Trophoblast cell (in vitro differentiated cells and primary cell): ENCODE data around the gene ADCY5.
A peak's percentile ranks its signal among the peaks of the same experiment; 100 is the strongest.

Experiments used
- DNase-seq, 2 donors: peaks; one replicate each; pipeline ENCODE4 v3.0.0-alpha.2; 2016
- H2AFZ ChIP-seq: 2 replicates; pipeline ENCODE4 v1.6.1; 2013; ENCODE audit warnings: low read length, moderate library complexity, mild to moderate bottlenecking; ENCODE audit not compliant: insufficient read depth, poor library complexity
- H2AK5ac ChIP-seq: 2 replicates; pipeline ENCODE4 v1.6.1; 2013; ENCODE audit warnings: mild to moderate bottlenecking, low read length
- H2BK120ac ChIP-seq: 2 replicates; pipeline ENCODE4 v1.6.1; 2013; ENCODE audit warnings: low read length, mild to moderate bottlenecking, moderate library complexity; ENCODE audit not compliant: insufficient read depth, poor library complexity
- H2BK12ac ChIP-seq: 2 replicates; pipeline ENCODE4 v1.6.1; 2013; ENCODE audit warnings: mild to moderate bottlenecking, low read length, moderate library complexity
- H2BK5ac ChIP-seq: 2 replicates; pipeline ENCODE4 v1.6.1; 2013; ENCODE audit warnings: low read length, low read depth, moderate library complexity, mild to moderate bottlenecking; ENCODE audit not compliant: poor library complexity
- H3K14ac ChIP-seq: 2 replicates; pipeline ENCODE4 v1.6.1; 2013; ENCODE audit warnings: mild to moderate bottlenecking, low read length
- H3K18ac ChIP-seq: 2 replicates; pipeline ENCODE4 v1.6.1; 2013; ENCODE audit warnings: mild to moderate bottlenecking, low read length
- H3K23ac ChIP-seq: 2 replicates; pipeline ENCODE4 v1.6.1; 2013; ENCODE audit warnings: low read length
- H3K27ac ChIP-seq: 2 replicates; pipeline ENCODE4 v1.5.1; 2013; ENCODE audit warnings: low read depth, mild to moderate bottlenecking, inconsistent platforms, low read length, moderate library complexity
- H3K27me3 ChIP-seq: 2 replicates; pipeline ENCODE4 v1.6.1; 2013; ENCODE audit warnings: inconsistent platforms, mild to moderate bottlenecking, low read length, moderate library complexity; ENCODE audit not compliant: insufficient read depth
- H3K36me3 ChIP-seq, 2 experiments: 1 replicate in 1 of 2; 2 replicates in 1 of 2; pipeline ENCODE4 v1.6.1; 2013; ENCODE audit warnings: low read length in 2 of 2, mild to moderate bottlenecking in 2 of 2, moderate library complexity in 1 of 2; ENCODE audit not compliant: insufficient read depth in 2 of 2, control insufficient read depth in 1 of 2
- H3K4ac ChIP-seq: 2 replicates; pipeline ENCODE4 v1.6.1; 2013; ENCODE audit warnings: low read depth, mild to moderate bottlenecking, low read length, moderate library complexity
- H3K4me1 ChIP-seq, 2 experiments: 1 replicate in 1 of 2; 2 replicates in 1 of 2; pipeline ENCODE4 v1.6.1; 2013; ENCODE audit warnings: low read length in 2 of 2, mild to moderate bottlenecking in 2 of 2, moderate library complexity in 1 of 2; ENCODE audit not compliant: insufficient read depth in 2 of 2, control insufficient read depth in 1 of 2
- H3K4me2 ChIP-seq: 2 replicates; pipeline ENCODE4 v1.6.1; 2013; ENCODE audit warnings: inconsistent platforms, mild to moderate bottlenecking, low read length, moderate library complexity
- H3K4me3 ChIP-seq: 2 replicates; pipeline ENCODE4 v1.5.1; 2013; ENCODE audit warnings: mild to moderate bottlenecking, low read depth, low read length, inconsistent platforms
- H3K79me1 ChIP-seq: one replicate; pipeline ENCODE4 v1.6.1; 2013; ENCODE audit warnings: low read length
- H3K79me2 ChIP-seq: 2 replicates; pipeline ENCODE4 v1.6.1; 2013; ENCODE audit warnings: low read length, mild to moderate bottlenecking; ENCODE audit not compliant: control insufficient read depth, insufficient read depth, poor library complexity
- H3K9ac ChIP-seq: 2 replicates; pipeline ENCODE4 v1.6.1; 2013; ENCODE audit warnings: mild to moderate bottlenecking, low read length
- H3K9me3 ChIP-seq: 2 replicates; pipeline ENCODE4 v1.6.1; 2013; ENCODE audit warnings: low read depth, mild to moderate bottlenecking, control low read depth, inconsistent platforms, low read length; ENCODE audit not compliant: insufficient read depth
- H4K12ac ChIP-seq: 2 replicates; pipeline ENCODE4 v1.6.1; 2013; ENCODE audit warnings: low read depth, mild to moderate bottlenecking, low read length, moderate library complexity
- H4K8ac ChIP-seq: 2 replicates; pipeline ENCODE4 v1.6.1; 2013; ENCODE audit warnings: low read depth, mild to moderate bottlenecking, low read length, moderate library complexity
- H4K91ac ChIP-seq: one replicate; pipeline ENCODE4 v1.6.1; 2013; ENCODE audit warnings: low read depth, mild to moderate bottlenecking, low read length, moderate library complexity
- WGBS: extraction: QIAGEN DNeasy Blood & Tissue Kit; methylation state at CpG from one replicate; pipeline ENCODE4 v1.1.7; 2013; ENCODE audit warnings: missing lambda C conversion rate; ENCODE audit not compliant: insufficient read length, insufficient coverage; ENCODE audit errors: extremely low coverage; 5-methylcytosine and 5-hydroxymethylcytosine counted together

The ADCY5 gene

DNA sequence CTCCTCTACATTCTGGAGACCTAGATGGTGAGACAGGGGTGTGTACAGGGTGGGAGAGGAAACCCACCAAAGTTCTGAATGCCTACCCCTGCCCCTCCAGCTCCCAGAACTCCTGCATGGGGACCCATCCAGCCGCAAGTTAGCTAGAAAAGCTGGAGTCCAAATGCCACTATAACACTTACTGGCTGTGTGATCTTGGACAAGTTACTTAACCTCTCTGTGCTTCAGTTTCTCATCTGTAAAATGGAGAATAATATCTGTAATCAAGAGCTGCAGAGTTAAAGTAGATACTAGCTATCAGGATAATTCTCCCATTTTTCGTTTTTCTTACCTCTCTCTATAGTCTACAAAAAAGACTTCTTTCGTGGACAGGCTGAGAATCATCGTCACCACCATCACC is 63.4 kb downstream of the ADCY5 start:
- no CpG with 5 or more reads among the region's 4 CpGs for WGBS

DNA sequence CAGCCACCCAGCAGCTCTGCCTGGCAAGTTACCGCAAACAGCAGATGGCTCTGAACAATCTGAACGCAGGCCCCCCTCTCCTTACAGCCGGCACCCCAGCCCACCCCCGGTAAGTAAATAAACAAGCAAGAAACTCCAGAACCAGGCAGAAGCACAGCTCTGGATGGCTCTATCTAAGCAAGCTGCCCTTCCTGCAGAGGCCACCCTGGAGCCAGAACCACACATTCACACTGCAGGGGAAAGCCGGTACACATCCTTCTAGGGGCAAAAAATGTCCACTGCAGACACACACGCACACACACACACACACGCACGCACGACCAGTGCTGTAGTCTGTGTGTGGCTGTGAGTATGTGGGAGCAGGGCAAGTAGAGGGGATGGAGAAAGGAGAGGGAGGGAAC is 63.9 kb downstream of the ADCY5 start:
- no CpG with 5 or more reads among the region's 9 CpGs for WGBS
- no peak overlapping the region for H3K4me3 ChIP-seq
- no peak overlapping the region for H2AK5ac ChIP-seq
- H3K79me1 ChIP-seq: no peaks in the 10 kb centered on the region
- no peak overlapping the region for H3K18ac ChIP-seq
- no peak for DNase-seq
- H3K27ac ChIP-seq: no peak overlapping the region
- no peak overlapping the region for H2AFZ ChIP-seq
- no peak overlapping the region for H3K4ac ChIP-seq
- H3K9me3 ChIP-seq: no peaks in the 10 kb centered on the region
- H3K27me3 ChIP-seq: no peaks in the 10 kb centered on the region
- no peak overlapping the region for H4K12ac ChIP-seq
- no peak overlapping the region for H4K91ac ChIP-seq
- peaks cover 7 to 16% of the 10 kb centered on the region in 2 experiments for H3K4me1 ChIP-seq
- no peak overlapping the region for H3K23ac ChIP-seq
- no peaks in the 10 kb centered on the region for H3K79me2 ChIP-seq
- no peak overlapping the region for H2BK12ac ChIP-seq
- H3K4me2 ChIP-seq: no peak overlapping the region
- no peak overlapping the region for H2BK120ac ChIP-seq
- H4K8ac ChIP-seq: no peak overlapping the region
- no peak overlapping the region for H3K14ac ChIP-seq
- no peak overlapping the region for H2BK5ac ChIP-seq
- no peaks in the 10 kb centered on the region for H3K36me3 ChIP-seq
- no peak overlapping the region for H3K9ac ChIP-seq

More for the DNA sequence above, 63.4 kb downstream of the ADCY5 start:
- Histone ChIP-seq H2BK5ac (no peak overlapping the region), H2BK120ac (no peak overlapping the region), H3K14ac (no peak overlapping the region), H3K79me1 (no peaks in the 10 kb centered on the region), H3K4me2 (no peak overlapping the region), H3K9me3 (peaks cover under 1% of the 10 kb centered on the region), H2AFZ (no peak overlapping the region), H3K4me3 (no peak overlapping the region), H4K91ac (no peak overlapping the region), H3K9ac (no peak overlapping the region), H3K4me1 (peaks cover 7 to 16% of the 10 kb centered on the region in 2 experiments), H3K18ac (no peak overlapping the region), H3K23ac (no peak overlapping the region), H3K79me2 (no peaks in the 10 kb centered on the region), H3K36me3 (no peaks in the 10 kb centered on the region), H4K8ac (no peak overlapping the region), H2AK5ac (no peak overlapping the region), H2BK12ac (no peak overlapping the region), H3K27ac (no peak overlapping the region), H3K27me3 (no peaks in the 10 kb centered on the region), H4K12ac (no peak overlapping the region), H3K4ac (no peak overlapping the region)
- no peak for DNase-seq

DNA sequence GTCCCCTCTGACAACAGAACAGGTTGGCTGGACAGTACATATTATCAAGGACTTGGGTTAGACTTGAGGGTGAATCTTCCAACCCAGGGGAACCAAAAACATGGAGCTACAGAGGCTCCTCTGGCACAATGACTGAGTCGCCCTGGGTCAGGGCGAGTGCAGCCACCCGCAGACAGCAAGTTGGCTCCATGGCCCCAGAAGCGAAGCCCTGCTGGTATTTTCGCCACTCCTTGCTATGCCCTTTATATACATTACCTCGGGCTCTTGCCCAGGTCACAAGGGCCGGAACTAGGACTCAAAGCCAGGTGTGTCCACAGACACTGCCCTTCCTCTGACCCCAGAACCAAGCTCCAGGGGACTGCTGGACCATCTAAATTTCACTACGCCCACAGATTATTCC is 64.6 kb downstream of the ADCY5 start:
- Histone ChIP-seq H3K9ac (no peak overlapping the region), H2BK120ac (no peak overlapping the region), H3K36me3 (no peaks in the 10 kb centered on the region), H2BK5ac (no peak overlapping the region), H2AFZ (no peak overlapping the region), H3K79me1 (no peaks in the 10 kb centered on the region), H3K4me1 (peaks cover 7 to 16% of the 10 kb centered on the region in 2 experiments), H4K12ac (no peak overlapping the region), H4K8ac (no peak overlapping the region), H3K4ac (no peak overlapping the region), H3K79me2 (no peaks in the 10 kb centered on the region), H2AK5ac (no peak overlapping the region), H3K14ac (peak overlapping the region; percentile 11), H3K4me3 (no peak overlapping the region), H2BK12ac (no peak overlapping the region), H3K27ac (no peak overlapping the region), H3K4me2 (no peak overlapping the region), H3K9me3 (no peaks in the 10 kb centered on the region), H3K18ac (no peak overlapping the region), H4K91ac (peak overlapping the region; percentile 8), H3K23ac (no peak overlapping the region), H3K27me3 (no peaks in the 10 kb centered on the region)
- no CpG with 5 or more reads among the region's 8 CpGs for WGBS
- peak; percentile 92 to 93 for DNase-seq

DNA sequence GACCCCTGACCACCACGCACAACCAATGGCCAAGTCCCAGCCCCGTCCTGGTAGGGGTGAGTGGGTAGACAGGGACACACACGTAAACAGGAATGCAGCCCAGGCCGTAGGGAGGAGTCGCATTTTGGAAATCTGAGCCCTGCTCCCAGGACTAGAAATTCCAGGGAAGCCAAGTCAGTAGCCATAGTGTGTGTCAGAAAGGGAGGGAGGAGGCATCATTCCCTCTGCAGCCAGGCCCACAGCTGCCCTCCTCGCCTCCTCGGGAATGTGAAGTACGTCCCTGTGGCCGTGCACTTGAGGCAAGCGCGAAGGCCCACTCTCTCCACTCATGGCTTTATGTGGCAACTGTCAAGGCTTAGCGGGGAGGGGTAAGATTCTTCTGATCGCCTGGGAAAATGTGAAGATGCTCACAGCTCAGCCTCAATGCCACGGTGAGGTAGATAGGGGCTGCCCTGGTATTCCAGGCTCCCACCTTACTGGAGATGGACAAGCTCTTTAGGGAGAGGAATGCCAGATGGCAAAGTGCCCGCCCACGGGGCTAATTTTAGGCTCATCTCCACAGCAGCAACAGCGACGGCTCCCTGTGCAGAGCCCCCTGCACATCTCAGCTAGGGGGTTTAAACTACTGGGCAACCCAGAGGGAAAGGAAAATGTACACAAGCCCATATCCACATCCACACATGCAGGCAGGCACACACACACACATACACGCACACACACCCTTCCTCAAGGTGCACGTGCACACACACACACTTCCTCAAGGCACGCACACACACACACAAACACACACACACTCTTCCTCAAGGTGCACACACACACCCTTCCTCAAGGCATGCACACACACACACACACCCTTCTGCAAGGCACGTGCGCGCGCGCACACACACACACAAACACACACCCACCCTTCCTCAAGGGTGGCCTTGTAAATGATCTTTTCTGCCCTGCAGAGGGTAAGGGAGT is 65.5 kb downstream of the ADCY5 start:
- Histone ChIP-seq H3K27me3 (no peaks in the 10 kb centered on the region), H3K23ac (no peak overlapping the region), H3K4me2 (no peak overlapping the region), H4K91ac (no peak overlapping the region), H2BK5ac (no peak overlapping the region), H2AFZ (no peak overlapping the region), H3K4me1 (peaks cover 7 to 16% of the 10 kb centered on the region in 2 experiments), H2BK120ac (no peak overlapping the region), H3K79me2 (no peaks in the 10 kb centered on the region), H3K14ac (no peak overlapping the region), H3K18ac (no peak overlapping the region), H3K36me3 (no peaks in the 10 kb centered on the region), H4K8ac (no peak overlapping the region), H2AK5ac (no peak overlapping the region), H2BK12ac (no peak overlapping the region), H3K9me3 (no peaks in the 10 kb centered on the region), H3K79me1 (no peaks in the 10 kb centered on the region), H3K27ac (no peak overlapping the region), H3K9ac (no peak overlapping the region), H3K4me3 (no peak overlapping the region), H4K12ac (no peak overlapping the region), H3K4ac (no peak overlapping the region)
- WGBS: no CpG with 5 or more reads among the region's 26 CpGs
- peak; percentile 83 to 85 for DNase-seq
